Kidney (tissue), 14 donors: ENCODE results near the gene SHLD1. TPM values are rescaled to one million over a fixed set of nuclear protein-coding genes. Genes with fewer than 3 reads are reported as not detected.
"Not testable (repeated sequence)": the region's sequence is repeated elsewhere in the genome, so short reads cannot be mapped to it uniquely, and the experiment has no call there.

Experiments
- DNase-seq, 5 donors: peaks; one replicate each; pipeline ENCODE4 v3.0.0-alpha.2; 2013 to 2020
- FAIRE-seq: peaks from 2 replicates; lab custom pipeline; 2012; peaks lifted over from hg19 to GRCh38; lab: Jason Lieb, UNC
- H3K27ac ChIP-seq, 2 donors: one replicate each; pipeline ENCODE4 v1.7.0; 2013; ENCODE audit warnings: low read depth in 2 of 2, low read length in 2 of 2, inconsistent platforms in 1 of 2
- H3K27me3 ChIP-seq: one replicate; pipeline ENCODE4 v1.7.1; 2013; ENCODE audit warnings: low read length, inconsistent platforms; ENCODE audit not compliant: control insufficient read depth, insufficient read depth
- H3K36me3 ChIP-seq, 3 donors: one replicate each; pipeline versions ENCODE4 v1.7.0 to v1.7.1; 2013; ENCODE audit warnings: low read length in 3 of 3, control low read depth in 1 of 3, inconsistent platforms in 1 of 3; ENCODE audit not compliant: insufficient read depth in 3 of 3, control insufficient read depth in 2 of 3
- H3K4me1 ChIP-seq, 3 donors: one replicate each; pipeline versions ENCODE4 v1.7.0 to v1.7.1; 2013; ENCODE audit warnings: low read length in 3 of 3, inconsistent platforms in 1 of 3, low read depth in 1 of 3; ENCODE audit not compliant: control insufficient read depth in 2 of 3, insufficient read depth in 2 of 3
- H3K4me3 ChIP-seq, 3 donors: one replicate each; pipeline versions ENCODE4 v1.7.0 to v1.8.1; 2013; ENCODE audit warnings: low read length in 3 of 3, control low read depth in 1 of 3, inconsistent platforms in 1 of 3
- H3K9ac ChIP-seq, 3 donors: one replicate each; pipeline versions ENCODE4 v1.7.0 to v1.7.1; 2013; ENCODE audit warnings: low read length in 3 of 3, control low read depth in 1 of 3, inconsistent platforms in 1 of 3
- H3K9me3 ChIP-seq, 3 donors: one replicate each; pipeline versions ENCODE4 v1.7.0 to v1.7.1; 2013; ENCODE audit warnings: low read length in 3 of 3, control low read depth in 1 of 3, inconsistent platforms in 1 of 3; ENCODE audit not compliant: control insufficient read depth in 2 of 3, insufficient read depth in 1 of 3
- CTCF ChIP-seq: IDR thresholded peaks from 3 replicates; pipeline ENCODE4 v1.5.1; 2012; ENCODE audit warnings: mild to moderate bottlenecking, moderate library complexity, borderline replicate concordance; ENCODE audit not compliant: insufficient read depth; ENCODE audit errors: extremely low read depth
- intact Hi-C: fragments of 100-400 bp; cut with DNase I; formaldehyde crosslinking; loops from one replicate; pipeline ENCODE4 v1.11.1; 2022
- polyA plus RNA-seq: library from polyadenylated mRNA; stranded (reverse); fragments of 350-450 nt; fragmentation: Illumina TruSeq; extraction: RNeasy Lipid Tissue Mini Kit (QIAGEN cat#74804); gene quantifications from one replicate; pipeline ENCODE4 v1.2.3, GENCODE V29; 2014; ENCODE audit warnings: low read depth, low replicate concordance; ENCODE audit not compliant: insufficient read depth
- total RNA-seq: library from RNA; stranded (reverse); fragmentation: NEBNext Ultra II Directional; extraction: Animal tissue kit (Norgen Biotek cat#: 25700); gene quantifications from one replicate; pipeline ENCODE4 v1.2.1, GENCODE V29; 2021
- donor health status: control.
- donor health status: control.
- donor health status: control.
- donor health status: control.
- donor health status: control.
- donor health status: DM: yes; HTN: yes; CAD: no.
- donor health status: Normal renal cell carcinoma (clear cell type).

The SHLD1 gene
- total and polyA plus RNA-seq, 2 donors from 2014 or later = 6.1 to 7.2 TPM

- Histone ChIP-seq H3K4me3 (no peak overlapping the region), H3K9me3 (no peaks in the 10 kb centered on the region), H3K27me3 (no peaks in the 10 kb centered on the region), H3K27ac (no peak overlapping the region), H3K36me3 (no peaks in the 10 kb centered on the region), H3K9ac (no peak overlapping the region), H3K4me1 (no peaks in the 10 kb centered on the region)
- FAIRE-seq (no peak), DNase-seq (no peak)
- intact Hi-C loops = no loop called here
- TF ChIP-seq CTCF = no peak
Observed at GRCh38 chr20:5737619-5737953, 12.6 kb upstream of the SHLD1 start.

- H3K4me1 ChIP-seq = no peaks in the 10 kb centered on the region
- no peak for DNase-seq
- FAIRE-seq = no peak
- H3K4me3 ChIP-seq = no peak overlapping the region
- no peaks in the 10 kb centered on the region for H3K36me3 ChIP-seq
- H3K9me3 ChIP-seq = no peaks in the 10 kb centered on the region
- intact Hi-C loops = no loop called here
- H3K27me3 ChIP-seq = no peaks in the 10 kb centered on the region
- TF ChIP-seq CTCF = no peak
- no peak overlapping the region for H3K27ac ChIP-seq
- H3K9ac ChIP-seq = no peak overlapping the region
Observed at GRCh38 chr20:5737966-5738365, 12.2 kb upstream of the SHLD1 start.

- intact Hi-C loops, H3K36me3 ChIP-seq, H3K27me3 ChIP-seq, DNase-seq, FAIRE-seq, H3K4me1 ChIP-seq, H3K9ac ChIP-seq, H3K4me3 ChIP-seq, H3K9me3 ChIP-seq, H3K27ac ChIP-seq: not testable (repeated sequence)
Observed at GRCh38 chr20:5740643-5741042, 9.6 kb upstream of the SHLD1 start.

GRCh38 chr20:5741089-5741488 lies 9.1 kb upstream of the SHLD1 start:
- Histone ChIP-seq H3K9me3 (no peaks in the 10 kb centered on the region), H3K27me3 (no peaks in the 10 kb centered on the region), H3K36me3 (no peaks in the 10 kb centered on the region), H3K9ac (no peak overlapping the region), H3K4me1 (no peaks in the 10 kb centered on the region), H3K4me3 (no peak overlapping the region), H3K27ac (no peak overlapping the region)
- no peak for DNase-seq
- FAIRE-seq = no peak
- TF ChIP-seq CTCF = no peak
- intact Hi-C loops = no loop called here
